ENCODE measurements around the gene SLC41A3.
"Not testable (repeated sequence)": the region's sequence is repeated elsewhere in the genome, so short reads cannot be mapped to it uniquely, and the experiment has no call there.

Gene SLC41A3

GRCh38 chr3:126082362-126083137 lies 1.4 kb downstream of the SLC41A3 start:
- DNase-seq (ENCODE audit: low spot score), result no peak

GRCh38 chr3:126081618-126082361 lies 2.1 kb downstream of the SLC41A3 start:
- DNase-seq (ENCODE audit: low spot score), result no peak

GRCh38 chr3:126080970-126081369 lies 3.0 kb downstream of the SLC41A3 start:
- DNase-seq (ENCODE audit: low spot score), result no peak

GRCh38 chr3:126078866-126079265 lies 5.1 kb downstream of the SLC41A3 start:
- DNase-seq (ENCODE audit: low spot score), result no peak

GRCh38 chr3:126077754-126078153 lies 6.2 kb downstream of the SLC41A3 start:
- no peak for DNase-seq (ENCODE audit: low spot score)

- no peak for DNase-seq (ENCODE audit: low spot score)
Observed at GRCh38 chr3:126076140-126076539, 7.8 kb downstream of the SLC41A3 start.

- DNase-seq (ENCODE audit: low spot score), result no peak
Observed at GRCh38 chr3:126070146-126070545, 13.8 kb downstream of the SLC41A3 start.

- no peak for DNase-seq (ENCODE audit: low spot score)
Observed at GRCh38 chr3:126067959-126068358, 16.0 kb downstream of the SLC41A3 start.

- DNase-seq (ENCODE audit: low spot score), result not testable (repeated sequence)
Observed at GRCh38 chr3:126066676-126067075, 17.2 kb downstream of the SLC41A3 start.

GRCh38 chr3:126065876-126066275 lies 18.0 kb downstream of the SLC41A3 start:
- DNase-seq (ENCODE audit: low spot score), result no peak

GRCh38 chr3:126064627-126065258 lies 19.2 kb downstream of the SLC41A3 start:
- DNase-seq (ENCODE audit: low spot score), result no peak

- DNase-seq (ENCODE audit: low spot score), result no peak
Observed at GRCh38 chr3:126063358-126063965, 20.5 kb downstream of the SLC41A3 start.

GRCh38 chr3:126061301-126062032 lies 22.5 kb downstream of the SLC41A3 start:
- no peak for DNase-seq (ENCODE audit: low spot score)

GRCh38 chr3:126060613-126061145 lies 23.2 kb downstream of the SLC41A3 start:
- no peak for DNase-seq (ENCODE audit: low spot score)

GRCh38 chr3:126058666-126059065 lies 25.3 kb downstream of the SLC41A3 start:
- no peak for DNase-seq (ENCODE audit: low spot score)

GRCh38 chr3:126057936-126058335 lies 26.0 kb downstream of the SLC41A3 start:
- DNase-seq (ENCODE audit: low spot score), result no peak

GRCh38 chr3:126057501-126057819 lies 26.5 kb downstream of the SLC41A3 start:
- no peak for DNase-seq (ENCODE audit: low spot score)

GRCh38 chr3:126056681-126057500 lies 27.0 kb downstream of the SLC41A3 start:
- peak; percentile 35 for DNase-seq (ENCODE audit: low spot score)

- DNase-seq (ENCODE audit: low spot score), result no peak
Observed at GRCh38 chr3:126056088-126056487, 27.8 kb downstream of the SLC41A3 start.

- no peak for DNase-seq (ENCODE audit: low spot score)
Observed at GRCh38 chr3:126054870-126055269, 29.1 kb downstream of the SLC41A3 start.

Data from globus pallidus (tissue), 1 donor.